H1 (cell line): Measurements from ENCODE around the gene RASGEF1B. TPM values are rescaled to one million over a fixed set of nuclear protein-coding genes. Genes with fewer than 3 reads are reported as not detected.

Experiments used
- CTCF ChIA-PET: fragments of 300-600 bp; sonication (Branson Sonifier 250); formaldehyde crosslinking; loops from one replicate; lab custom pipeline; 2021; ENCODE audit not compliant: partially characterized antibody; lab: Charles Lee
- POLR2A ChIA-PET: fragments of 300-600 bp; sonication (Branson Sonifier 250); formaldehyde crosslinking; loops from one replicate; lab custom pipeline; 2021; ENCODE audit warnings: inconsistent platforms; ENCODE audit not compliant: partially characterized antibody; lab: Charles Lee
- DNase-seq, 2 experiments: peaks; one replicate each; pipeline versions ENCODE4 v3.0.0 to v3.0.0-alpha.2; 2010 to 2022; ENCODE audit warnings: low spot score in 2 of 2, low read depth in 1 of 2, mixed read lengths in 1 of 2
- FAIRE-seq: peaks from 2 replicates; lab custom pipeline; 2011; peaks lifted over from hg19 to GRCh38; lab: Jason Lieb, UNC
- H2AFZ ChIP-seq: 2 replicates; pipeline ENCODE4 v1.8.1; 2012; ENCODE audit warnings: low read length, inconsistent platforms
- H2AK5ac ChIP-seq: 2 replicates; pipeline ENCODE4 v1.6.1; 2013; ENCODE audit warnings: low read depth, low read length
- H2BK120ac ChIP-seq: replicated peaks from 2 replicates; pipeline ENCODE3; 2013; ENCODE audit warnings: low read depth, low read length, inconsistent platforms
- H2BK12ac ChIP-seq: 2 replicates; pipeline ENCODE4 v1.6.1; 2013; ENCODE audit warnings: low read depth, low read length
- H2BK15ac ChIP-seq: 2 replicates; pipeline ENCODE4 v1.6.1; 2013; ENCODE audit warnings: low read length
- H2BK20ac ChIP-seq: 2 replicates; pipeline ENCODE4 v1.6.1; 2013; ENCODE audit warnings: low read length
- H2BK5ac ChIP-seq: 2 replicates; pipeline ENCODE4 v1.6.1; 2013; ENCODE audit warnings: low read depth, low read length
- H3K14ac ChIP-seq: 2 replicates; pipeline ENCODE4 v1.6.1; 2013; ENCODE audit warnings: inconsistent platforms; ENCODE audit not compliant: insufficient read length
- H3K18ac ChIP-seq: 2 replicates; pipeline ENCODE4 v1.6.1; 2013; ENCODE audit warnings: low read length; ENCODE audit errors: extremely low read depth
- H3K23ac ChIP-seq: 2 replicates; pipeline ENCODE4 v1.6.1; 2013; ENCODE audit warnings: inconsistent platforms; ENCODE audit not compliant: insufficient read length
- H3K23me2 ChIP-seq: 2 replicates; pipeline ENCODE4 v1.6.1; 2013; ENCODE audit warnings: low read depth, low read length
- H3K27ac ChIP-seq: 2 replicates; pipeline ENCODE4 v1.6.1; 2011; ENCODE audit warnings: low read depth, low read length, inconsistent platforms
- H3K27me3 ChIP-seq, 4 experiments: replicated peaks in 1 of 4; 1 replicate in 1 of 4; 2 replicates in 3 of 4; pipeline versions ENCODE4 v1.6.1 to v1.8.1; 2011 to 2013; ENCODE audit warnings: low read length in 3 of 4, mild to moderate bottlenecking in 3 of 4, inconsistent platforms in 2 of 4, mixed read lengths in 2 of 4, moderate library complexity in 1 of 4; ENCODE audit not compliant: control insufficient read depth in 3 of 4, insufficient read depth in 3 of 4; ENCODE audit errors: extremely low read depth in 1 of 4
- H3K36me3 ChIP-seq, 4 experiments: 2 replicates each; pipeline versions ENCODE4 v1.6.1 to v1.8.1; 2011 to 2013; ENCODE audit warnings: mild to moderate bottlenecking in 4 of 4, low read length in 3 of 4, moderate library complexity in 2 of 4, control low read depth in 1 of 4, inconsistent platforms in 1 of 4; ENCODE audit not compliant: insufficient read depth in 4 of 4, control insufficient read depth in 2 of 4
- H3K4ac ChIP-seq: replicated peaks from 2 replicates; pipeline ENCODE3; 2013; ENCODE audit warnings: low read length, low read depth, mixed read lengths, inconsistent platforms; ENCODE audit not compliant: insufficient read length
- H3K4me1 ChIP-seq, 4 experiments: replicated peaks in 1 of 4; 1 replicate in 1 of 4; 2 replicates in 3 of 4; pipeline versions ENCODE4 v1.6.1 to v1.8.1; 2011 to 2013; ENCODE audit warnings: low read length in 3 of 4, inconsistent platforms in 2 of 4, mixed read lengths in 1 of 4; ENCODE audit not compliant: insufficient read depth in 4 of 4, control insufficient read depth in 3 of 4
- H3K4me2 ChIP-seq, 2 experiments: 2 replicates each; pipeline versions ENCODE4 v1.6.1 to v1.8.1; 2011 to 2013; ENCODE audit warnings: low read depth in 2 of 2, low read length in 2 of 2, control low read depth in 1 of 2, inconsistent platforms in 1 of 2, mild to moderate bottlenecking in 1 of 2; ENCODE audit not compliant: insufficient read depth in 1 of 2
- H3K4me3 ChIP-seq, 4 experiments: fragments of 200-600, 300-600 bp in 1 of 4; sonication (generic), shearing (Covaris generic), sonication (Bioruptor Twin) in 1 of 4; 2 replicates each; pipeline versions ENCODE4 v1.5.1 to v1.8.1; 2011 to 2016; ENCODE audit warnings: low read length in 4 of 4, low read depth in 3 of 4, control low read depth in 2 of 4, inconsistent platforms in 2 of 4, mild to moderate bottlenecking in 2 of 4, mixed read lengths in 1 of 4, moderate library complexity in 1 of 4; ENCODE audit not compliant: insufficient read depth in 2 of 4; ENCODE audit errors: extremely low read depth in 1 of 4
- H3K56ac ChIP-seq: replicated peaks from 2 replicates; pipeline ENCODE3; 2013; ENCODE audit warnings: low read depth, mild to moderate bottlenecking, mixed read lengths, low read length, inconsistent platforms; ENCODE audit not compliant: insufficient read length
- H3K79me1 ChIP-seq: 2 replicates; pipeline ENCODE4 v1.6.1; 2013; ENCODE audit warnings: low read depth, low read length, control low read depth
- H3K79me2 ChIP-seq, 2 experiments: 2 replicates each; pipeline versions ENCODE4 v1.6.1 to v1.8.1; 2012 to 2013; ENCODE audit warnings: low read length in 2 of 2, mild to moderate bottlenecking in 2 of 2, inconsistent platforms in 1 of 2; ENCODE audit not compliant: insufficient read depth in 2 of 2, control insufficient read depth in 1 of 2
- H3K9ac ChIP-seq, 4 experiments: replicated peaks in 1 of 4; 1 replicate in 1 of 4; 2 replicates in 3 of 4; pipeline versions ENCODE4 v1.6.1 to v1.8.1; 2011 to 2013; ENCODE audit warnings: low read depth in 3 of 4, low read length in 3 of 4, control low read depth in 2 of 4, mild to moderate bottlenecking in 2 of 4, moderate library complexity in 2 of 4, inconsistent platforms in 1 of 4; ENCODE audit errors: extremely low read depth in 1 of 4
- H3K9me3 ChIP-seq, 2 experiments: 2 replicates each; pipeline versions ENCODE4 v1.6.1 to v1.8.1; 2012 to 2013; ENCODE audit warnings: mild to moderate bottlenecking in 2 of 2, moderate library complexity in 2 of 2, control low read depth in 1 of 2, inconsistent platforms in 1 of 2, low read depth in 1 of 2, low read length in 1 of 2, mixed read lengths in 1 of 2; ENCODE audit not compliant: insufficient read depth in 2 of 2
- H4K20me1 ChIP-seq, 2 experiments: replicated peaks in 1 of 2; 2 replicates each; pipeline versions ENCODE3 to v1.8.1; 2011 to 2013; ENCODE audit warnings: inconsistent platforms in 2 of 2, low read length in 2 of 2, mild to moderate bottlenecking in 1 of 2; ENCODE audit not compliant: insufficient read depth in 2 of 2, control insufficient read depth in 1 of 2
- H4K5ac ChIP-seq: 2 replicates; pipeline ENCODE4 v1.6.1; 2013; ENCODE audit warnings: low read length, low read depth, mixed read lengths, inconsistent platforms; ENCODE audit not compliant: insufficient read length
- H4K8ac ChIP-seq: 2 replicates; pipeline ENCODE4 v1.8.0; 2013; ENCODE audit warnings: mild to moderate bottlenecking, moderate library complexity, low read length, inconsistent platforms; ENCODE audit not compliant: insufficient read depth; ENCODE audit errors: extremely low read depth
- H4K91ac ChIP-seq: replicated peaks from 2 replicates; pipeline ENCODE3; 2013; ENCODE audit warnings: low read length, mixed read lengths, inconsistent platforms; ENCODE audit not compliant: insufficient read length
- ATF2 ChIP-seq: IDR thresholded peaks from 2 replicates; pipeline ENCODE4 v1.6.1; 2012; ENCODE audit warnings: low read length, inconsistent platforms
- EGR1 ChIP-seq: IDR thresholded peaks from 2 replicates; pipeline ENCODE4 v1.6.1; 2011; ENCODE audit warnings: low read depth, low read length, borderline replicate concordance
- FOSL1 ChIP-seq: IDR thresholded peaks from 2 replicates; pipeline ENCODE4 v1.6.1; 2011; ENCODE audit warnings: mild to moderate bottlenecking, low read depth, low read length, moderate library complexity; ENCODE audit not compliant: insufficient read depth
- JUND ChIP-seq: IDR thresholded peaks from 2 replicates; pipeline ENCODE4 v1.6.1; 2011; ENCODE audit warnings: mild to moderate bottlenecking, improper control_type of control experiment, low read length
- RBBP5 ChIP-seq: IDR thresholded peaks from 2 replicates; pipeline ENCODE4 v1.7.1; 2012; ENCODE audit warnings: low read depth, mild to moderate bottlenecking, inconsistent platforms, low read length, moderate library complexity, borderline replicate concordance
- TEAD4 ChIP-seq: IDR thresholded peaks from 2 replicates; pipeline ENCODE4 v1.6.1; 2012; ENCODE audit warnings: low read depth, low read length, inconsistent platforms, mixed read lengths
- WGBS, 2 experiments: shearing (Covaris generic) in 1 of 2; methylation state at CpG; one replicate each; pipeline versions ENCODE4 v1.1.6 to v1.1.7; 2013 to 2015; ENCODE audit warnings: low lambda C conversion rate in 2 of 2, mixed read lengths in 2 of 2, inconsistent platforms in 1 of 2, low coverage in 1 of 2, missing lambda C conversion rate in 1 of 2; ENCODE audit not compliant: insufficient replicate concordance in 2 of 2, insufficient coverage in 1 of 2, insufficient read length in 1 of 2; ENCODE audit errors: extremely low coverage in 1 of 2, missing lambda C conversion rate in 1 of 2; 5-methylcytosine and 5-hydroxymethylcytosine counted together
- polyA plus RNA-seq, 7 experiments: library from polyadenylated mRNA; depleted of rRNA in 3 of 7; stranded (reverse) in 5 of 7; unstranded in 2 of 7; fragments of >200 nt in 5 of 7; fragments of 200-250 nt in 2 of 7; gene quantifications; 1 replicate in 5 of 7; 2 replicates in 1 of 7; 4 replicates in 1 of 7; pipeline versions ENCODE4 v1.2.1 to v1.2.3, GENCODE V29; 2011 to 2013; ENCODE audit warnings: missing spikeins in 2 of 7, mixed read lengths in 2 of 7
- total RNA-seq: library from RNA; stranded (reverse); fragmentation: NEBNext Ultra II Directional; extraction: Animal tissue kit (Norgen Biotek cat#: 25700); gene quantifications from 2 replicates; pipeline ENCODE4 v1.2.1, GENCODE V29; 2021

Gene RASGEF1B
- total and polyA plus RNA-seq, 2 of the 8 experiments (the other 6 are each of a cell fraction or from before 2014, with no cell fraction given): 1.6 to 4.7 TPM

DNA sequence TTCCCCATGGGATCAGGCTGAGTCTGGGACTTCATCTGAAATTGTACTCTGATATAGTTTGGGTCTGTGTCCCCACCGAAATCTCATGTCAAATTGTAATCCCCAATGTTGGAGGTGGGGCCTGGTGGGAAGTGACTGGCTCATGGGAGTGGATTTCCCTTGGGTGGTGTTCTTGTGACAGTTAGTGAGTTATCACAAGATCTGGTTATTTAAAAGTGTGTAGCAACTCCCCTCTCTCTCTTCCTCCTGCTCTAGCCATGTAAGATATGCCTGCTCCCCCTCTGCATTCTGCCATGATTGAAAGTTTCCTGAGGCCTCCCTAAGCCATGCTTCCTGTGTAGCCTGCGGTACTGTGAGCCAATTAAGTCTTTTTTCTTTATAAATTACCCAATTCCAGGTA, 61.0 kb downstream of the RASGEF1B start:
- Histone ChIP-seq H4K91ac (no peak overlapping the region), H2AK5ac (no peak overlapping the region), H2BK5ac (no peak overlapping the region), H3K36me3 (no peaks in the 10 kb centered on the region), H2BK120ac (no peak overlapping the region), H3K4me3 (no peak overlapping the region), H4K20me1 (no peaks in the 10 kb centered on the region), H3K4me1 (no peaks in the 10 kb centered on the region), H3K27ac (no peak overlapping the region), H2AFZ (no peak overlapping the region), H2BK15ac (no peak overlapping the region), H3K27me3 (no peaks in the 10 kb centered on the region), H3K56ac (no peak overlapping the region), H4K5ac (no peak overlapping the region), H3K4me2 (no peak overlapping the region), H2BK20ac (no peak overlapping the region), H3K9ac (no peak overlapping the region), H4K8ac (no peak overlapping the region), H3K79me1 (no peaks in the 10 kb centered on the region), H3K14ac (no peak overlapping the region), H3K23me2 (no peaks in the 10 kb centered on the region), H3K9me3 (no peaks in the 10 kb centered on the region; a peak in 1 of 4 replicates), H3K4ac (no peak overlapping the region), H3K23ac (no peak overlapping the region), H2BK12ac (no peak overlapping the region), H3K18ac (no peak overlapping the region), H3K79me2 (no peaks in the 10 kb centered on the region)
- FAIRE-seq: no peak
- 100% methylated on average over 2 of the region's 2 CpGs; no CpG with 5 or more reads in 1 of the 2 experiments for WGBS, 2 experiments
- TF ChIP-seq RBBP5 (no peak), FOSL1 (no peak), ATF2 (no peak), EGR1 (no peak), JUND (no peak), TEAD4 (no peak)
- CTCF ChIA-PET: no interaction called here
- DNase-seq: no peak
- POLR2A ChIA-PET: no interaction called here
